Gastrocnemius medialis (tissue), 4 donors: ENCODE data around the gene IDH3B. TPM values are rescaled to one million over a fixed set of nuclear protein-coding genes. Genes with fewer than 3 reads are reported as not detected.

ENCODE experiments used
- ATAC-seq, 2 donors: fragments of 150-250 bp; one replicate each; pipeline ENCODE4 v1.9.1; 2016
- DNase-seq, 2 donors: peaks; one replicate each; pipeline ENCODE4 v3.0.0-alpha.2; 2019
- H3K27ac ChIP-seq, 4 donors: fragments of 200-600 bp; sonication (generic); 1 replicate in 1 of 4; 2 replicates in 3 of 4; pipeline ENCODE4 v1.5.1; 2016 to 2018; ENCODE audit warnings: mild to moderate bottlenecking in 2 of 4, moderate library complexity in 1 of 4
- H3K27me3 ChIP-seq, 3 donors: fragments of 200-600 bp; sonication (generic) in 2 of 3; 1 replicate in 1 of 3; 2 replicates in 2 of 3; pipeline versions ENCODE4 v1.5.1 to v1.6.0; 2016 to 2019; ENCODE audit warnings: mild to moderate bottlenecking in 1 of 3, moderate library complexity in 1 of 3
- H3K36me3 ChIP-seq, 2 donors: fragments of 200-600 bp; sonication (generic) in 1 of 2; one replicate each; pipeline ENCODE4 v1.5.1; 2017 to 2018
- H3K4me1 ChIP-seq, 2 donors: fragments of 200-600 bp; sonication (generic) in 1 of 2; one replicate each; pipeline ENCODE4 v1.5.1; 2016 to 2017; ENCODE audit warnings: mild to moderate bottlenecking in 2 of 2
- H3K4me3 ChIP-seq, 4 donors: fragments of 200-600 bp; sonication (generic) in 3 of 4; 1 replicate in 1 of 4; 2 replicates in 3 of 4; pipeline ENCODE4 v1.5.1; 2016 to 2019; ENCODE audit warnings: mild to moderate bottlenecking in 2 of 4
- H3K9me3 ChIP-seq, 3 donors: fragments of 200-600 bp; sonication (generic) in 2 of 3; 1 replicate in 1 of 3; 2 replicates in 2 of 3; pipeline ENCODE4 v1.5.1; 2016 to 2019
- POLR2A ChIP-seq, 2 donors: fragments of 450-650 bp; IDR thresholded peaks; one replicate each; pipeline ENCODE4 v1.6.1; 2017; ENCODE audit warnings: antibody characterized with exemption in 2 of 2, mild to moderate bottlenecking in 2 of 2, moderate library complexity in 2 of 2
- in situ Hi-C, 4 donors: fragments of 200-750 bp; cut with MboI; loops; one replicate each; pipeline versions ENCODE4 v1.15.0 to v1.8.0; 2017; ENCODE audit warnings: low sequenced_read_pairs in 4 of 4
- intact Hi-C: fragments of 100-400 bp; cut with DNase I; formaldehyde crosslinking; loops from one replicate; pipeline ENCODE4 v1.15.1; 2023; ENCODE audit warnings: low total_unique reads
- microRNA counts, 2 donors: library from miRNA; unstranded; fragments of <30 nt; microRNA quantifications; one replicate each; lab custom pipeline; 2016
- microRNA-seq, 2 donors: library from miRNA; unstranded; fragments of <30 nt; microRNA quantifications; one replicate each; pipeline ENCODE4, GENCODE V29; 2016; ENCODE audit warnings: borderline replicate concordance in 2 of 2
- total RNA-seq, 4 donors: library from RNA; depleted of rRNA; stranded (reverse); fragments of >200 nt; gene quantifications; one replicate each; pipeline versions ENCODE4 v1.1.0 to v1.2.3, GENCODE V29; 2016
- TF ChIP-seq, protein P1 (sequence below), 5 experiments: fragments of 450-650 bp in 3 of 5; fragments of 200-600 bp in 2 of 5; sonication (generic) in 2 of 5; IDR thresholded peaks in 4 of 5; conservative IDR thresholded peaks in 1 of 5; 1 replicate in 4 of 5; 2 replicates in 1 of 5; pipeline ENCODE4 v1.5.1; 2016 to 2019; ENCODE audit warnings: antibody characterized with exemption in 5 of 5, mild to moderate bottlenecking in 3 of 5, moderate library complexity in 3 of 5

The IDH3B gene
- total RNA-seq, 4 donors from 2014 or later = 95.5 to 176 (median 136) TPM

DNA sequence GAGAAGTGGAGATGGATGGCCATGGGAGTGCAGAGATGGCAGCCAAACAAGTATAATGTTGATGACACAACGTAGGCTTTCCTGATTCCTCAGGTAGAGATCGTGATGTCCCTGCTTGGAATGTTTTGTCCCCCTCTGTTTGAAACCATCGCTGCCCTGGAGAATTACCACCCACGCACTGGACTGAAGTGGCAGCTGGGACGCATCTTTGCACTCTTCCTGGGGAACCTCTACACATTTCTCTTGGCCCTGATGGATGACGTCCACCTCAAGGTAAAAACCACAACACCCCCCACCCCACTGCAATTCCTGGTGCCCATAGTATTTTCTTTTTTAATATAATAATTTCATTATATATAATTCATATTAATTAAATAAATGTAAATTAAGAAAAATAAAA lies 53.7 kb downstream of the IDH3B start:
- in situ Hi-C loops = no loop called here
- Histone ChIP-seq H3K4me1 (no peaks in the 10 kb centered on the region), H3K9me3 (peaks cover 0 to 3% (median 0%) of the 10 kb centered on the region in 3 donors), H3K36me3 (no peaks in the 10 kb centered on the region), H3K27me3 (no peaks in the 10 kb centered on the region), H3K4me3 (no peak overlapping the region), H3K27ac (no peak overlapping the region)
- DNase-seq (no peak), ATAC-seq (no peak)
- intact Hi-C loops = no loop called here
- TF ChIP-seq, protein P1, sequence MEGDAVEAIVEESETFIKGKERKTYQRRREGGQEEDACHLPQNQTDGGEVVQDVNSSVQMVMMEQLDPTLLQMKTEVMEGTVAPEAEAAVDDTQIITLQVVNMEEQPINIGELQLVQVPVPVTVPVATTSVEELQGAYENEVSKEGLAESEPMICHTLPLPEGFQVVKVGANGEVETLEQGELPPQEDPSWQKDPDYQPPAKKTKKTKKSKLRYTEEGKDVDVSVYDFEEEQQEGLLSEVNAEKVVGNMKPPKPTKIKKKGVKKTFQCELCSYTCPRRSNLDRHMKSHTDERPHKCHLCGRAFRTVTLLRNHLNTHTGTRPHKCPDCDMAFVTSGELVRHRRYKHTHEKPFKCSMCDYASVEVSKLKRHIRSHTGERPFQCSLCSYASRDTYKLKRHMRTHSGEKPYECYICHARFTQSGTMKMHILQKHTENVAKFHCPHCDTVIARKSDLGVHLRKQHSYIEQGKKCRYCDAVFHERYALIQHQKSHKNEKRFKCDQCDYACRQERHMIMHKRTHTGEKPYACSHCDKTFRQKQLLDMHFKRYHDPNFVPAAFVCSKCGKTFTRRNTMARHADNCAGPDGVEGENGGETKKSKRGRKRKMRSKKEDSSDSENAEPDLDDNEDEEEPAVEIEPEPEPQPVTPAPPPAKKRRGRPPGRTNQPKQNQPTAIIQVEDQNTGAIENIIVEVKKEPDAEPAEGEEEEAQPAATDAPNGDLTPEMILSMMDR (IDR thresholded peaks at IDR 0.05 in 4 of 5, conservative IDR thresholded peaks at IDR 0.05 in 1 of 5) = no peak
- TF ChIP-seq POLR2A (IDR thresholded peaks at IDR 0.05) = no peak

MicroRNA genes within 50 kb of the gene (microRNA counts, 767-probe panel; counts per million panel counts)
- microRNA hsa-miR-1292 (lab: Ali Mortazavi, UCI) = 356 to 448 counts per million in 2 donors

Small RNA genes lying within 50 kb of the gene (microRNA-seq; reads per million reads assigned to microRNA genes)
- 2.4 to 4.3 reads per million in 2 donors for gene MIR1292

Other genes starting within 250 kb of the IDH3B start
- gene SNRPB, start 193.4 kb downstream of the IDH3B start, total RNA-seq = 100 to 1,000 TPM; 131 to 209 (median 190) TPM
- 10 to 100 TPM in 3 of 4 donors, 1 to 10 TPM in 1; 6.1 to 14.3 (median 12.7) TPM for gene ZNF343, start 155.3 kb downstream of the IDH3B start, total RNA-seq
- under 1 TPM in 2 of 4 donors, not detected in 2; 0.10 TPM for gene TMC2, start 127.6 kb downstream of the IDH3B start, total RNA-seq
- gene NOP56, start 11.6 kb downstream of the IDH3B start, total RNA-seq = 10 to 100 TPM; 40.7 to 71.0 (median 54.9) TPM
- 1 to 10 TPM in 2 of 4 donors, under 1 TPM in 1, not detected in 1; 0.36 to 1.5 (median 1.1) TPM for gene EBF4, start 28.6 kb upstream of the IDH3B start, total RNA-seq
- gene CPXM1, start 136.4 kb upstream of the IDH3B start, total RNA-seq = 1 to 10 TPM in 1 of 4 donors, under 1 TPM in 2, not detected in 1; 0.46 to 1.6 (median 0.81) TPM
- gene C20orf141, start 150.8 kb upstream of the IDH3B start, total RNA-seq = not detected
- gene TMEM239, start 152.1 kb upstream of the IDH3B start, total RNA-seq = not detected
- gene PCED1A, start 176.4 kb upstream of the IDH3B start, total RNA-seq = 1 to 10 TPM; 2.6 to 9.3 (median 5.7) TPM
- 10 to 100 TPM; 17.3 to 26.4 (median 21.6) TPM for gene VPS16, start 176.5 kb upstream of the IDH3B start, total RNA-seq
- 10 to 100 TPM; 18.9 to 32.5 (median 27.3) TPM for gene PTPRA, start 209.3 kb upstream of the IDH3B start, total RNA-seq